Glomerular endothelial cell (primary cell): ENCODE data around the gene UROD. TPM values are rescaled to one million over a fixed set of nuclear protein-coding genes. Genes with fewer than 3 reads are reported as not detected.
"Not testable (repeated sequence)": the region's sequence is repeated elsewhere in the genome, so short reads cannot be mapped to it uniquely, and the experiment has no call there.

Experiments
- DNase-seq: peaks from one replicate; pipeline ENCODE4 v3.0.0-alpha.2; 2011; ENCODE audit warnings: low read depth, low spot score; ENCODE audit errors: extremely low read depth
- total RNA-seq: library from RNA; depleted of rRNA; stranded (reverse); fragments of >200 nt; gene quantifications from 2 replicates; pipeline ENCODE4 v1.2.3, GENCODE V29; 2015

The UROD gene
- total RNA-seq, result 101 and 105 TPM in 2 replicates

GRCh38 chr1:45011837-45012638 lies at the start of gene UROD:
Gene UROD, plus strand, starts transcription at chr1:45012254. Its CDS starts 12 bp downstream, at chr1:45012266.
- DNase-seq, result peak; percentile 89

GRCh38 chr1:44962729-44963128 lies 49.3 kb upstream of the UROD start:
- no peak for DNase-seq

- DNase-seq, result no peak
Measured at GRCh38 chr1:44964396-44964795, 47.7 kb upstream of the UROD start.

- DNase-seq, result no peak
Measured at GRCh38 chr1:44970317-44970716, 41.7 kb upstream of the UROD start.

- no peak for DNase-seq
Measured at GRCh38 chr1:44973645-44974044, 38.4 kb upstream of the UROD start.

GRCh38 chr1:44976252-44976651 lies 35.8 kb upstream of the UROD start:
- no peak for DNase-seq

- DNase-seq, result not testable (repeated sequence)
Measured at GRCh38 chr1:44977372-44977771, 34.7 kb upstream of the UROD start.

- DNase-seq, result no peak
Measured at GRCh38 chr1:44985747-44986359, 26.2 kb upstream of the UROD start.

GRCh38 chr1:44988531-44989156 lies 23.4 kb upstream of the UROD start:
- no peak for DNase-seq

GRCh38 chr1:44994309-44994898 lies 17.6 kb upstream of the UROD start:
- DNase-seq, result no peak

GRCh38 chr1:44995467-44996238 lies 16.4 kb upstream of the UROD start:
- DNase-seq, result no peak

GRCh38 chr1:44999232-44999631 lies 12.8 kb upstream of the UROD start:
- no peak for DNase-seq

- no peak for DNase-seq
Measured at GRCh38 chr1:45001011-45001481, 11.0 kb upstream of the UROD start.

GRCh38 chr1:45001576-45001975 lies 10.5 kb upstream of the UROD start:
- DNase-seq, result not testable (repeated sequence)

GRCh38 chr1:45002650-45003645 lies 9.1 kb upstream of the UROD start:
- no peak for DNase-seq

GRCh38 chr1:45003741-45004140 lies 8.3 kb upstream of the UROD start:
- DNase-seq, result no peak

- DNase-seq, result no peak
Measured at GRCh38 chr1:45004281-45004920, 7.7 kb upstream of the UROD start.

- no peak for DNase-seq
Measured at GRCh38 chr1:45005761-45006160, 6.3 kb upstream of the UROD start.

GRCh38 chr1:45007311-45007710 lies 4.7 kb upstream of the UROD start:
- no peak for DNase-seq
